Prostate gland (tissue), 2 donors: ENCODE measurements around the gene GALC.

Experiments
- CTCF ChIP-seq, 4 experiments: fragments of 200-600 bp in 2 of 4; fragments of 450-650 bp in 2 of 4; sonication (generic) in 2 of 4; IDR thresholded peaks; 1 replicate in 3 of 4; 2 replicates in 1 of 4; pipeline ENCODE4 v1.5.1; 2016 to 2019; ENCODE audit warnings: antibody characterized with exemption in 4 of 4, mild to moderate bottlenecking in 2 of 4, moderate library complexity in 2 of 4
- POLR2A ChIP-seq: fragments of 450-650 bp; IDR thresholded peaks from one replicate; pipeline ENCODE4 v1.6.1; 2016; ENCODE audit warnings: antibody characterized with exemption, mild to moderate bottlenecking
- POLR2AphosphoS5 ChIP-seq: sonication (generic); formaldehyde crosslinking; IDR thresholded peaks from one replicate; pipeline ENCODE4 v1.6.1; 2017; ENCODE audit warnings: antibody characterized with exemption

GRCh38 chr14:87898301-87898700 is 94.7 kb downstream of the GALC start:
- TF ChIP-seq CTCF (IDR thresholded peaks at IDR 0.05) (no peak), POLR2A (no peak), POLR2AphosphoS5 (no peak)
